Stimulated activated CD4-positive, alpha-beta T cell treated with anti-CD3 and anti-CD28 coated beads, Interleukin-1b, Interleukin-23, amount 100 ng/mL, for 4 hours (primary cell): Measurements from ENCODE around the gene TCF7.

Experiments used
- DNase-seq, 2 donors: peaks; one replicate each; pipeline ENCODE4 v3.0.0-alpha.2; 2020; ENCODE audit warnings: low read depth in 2 of 2

Gene TCF7

DNA sequence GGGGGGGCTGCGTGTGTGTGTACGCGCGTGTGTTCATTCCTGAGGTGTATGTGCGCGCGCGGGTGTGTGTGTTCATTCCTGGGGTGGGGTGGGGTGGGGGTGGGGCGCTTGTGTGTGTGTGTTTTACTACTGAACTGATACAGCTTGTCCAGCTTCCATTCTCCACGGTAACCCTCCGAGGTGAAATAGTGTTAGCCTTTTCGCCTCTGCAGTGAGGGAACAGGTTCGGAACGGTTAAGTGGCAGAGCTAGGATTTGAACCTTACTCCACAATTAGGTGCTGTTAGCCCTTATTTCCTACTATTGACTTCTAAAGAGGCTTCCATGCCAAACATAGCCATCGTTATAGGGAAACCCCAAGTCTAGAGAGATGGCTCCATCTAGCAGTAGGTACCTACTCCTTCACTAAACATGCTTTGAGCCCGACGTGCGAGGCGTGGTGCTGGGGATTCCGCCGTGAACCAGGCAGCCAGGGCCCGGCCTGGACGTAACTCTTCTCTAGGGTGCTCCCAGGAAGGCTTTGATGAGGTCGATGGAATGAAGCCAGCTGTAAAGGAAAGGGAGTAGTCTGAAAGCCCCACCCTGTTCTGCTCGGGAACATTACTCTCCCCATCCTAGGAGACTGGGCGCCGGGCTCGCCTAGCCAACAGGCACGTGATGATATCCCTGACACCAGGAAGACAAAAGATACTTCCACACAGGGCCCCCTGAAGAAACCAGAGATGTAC, 63.1 kb downstream of the TCF7 start:
- DNase-seq = no peak

DNA sequence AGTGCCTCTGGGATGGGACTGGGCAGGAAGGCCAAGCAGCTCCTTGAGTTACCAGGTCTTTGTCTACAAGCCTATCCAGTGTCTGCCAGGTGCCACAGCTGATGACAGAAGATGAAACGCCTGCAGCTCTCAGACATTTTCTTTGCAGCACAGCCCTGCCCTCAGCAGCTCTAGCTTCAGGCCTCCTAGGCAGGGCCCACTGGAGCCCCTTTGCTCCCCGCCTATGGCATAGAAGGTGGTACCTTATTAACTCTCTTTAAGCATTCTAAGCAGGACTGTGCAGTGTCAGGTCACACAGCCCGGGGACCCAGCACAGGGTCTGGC, 63.6 kb downstream of the TCF7 start:
- DNase-seq = no peak

- DNase-seq = no peak
Measured at GRCh38 chr5:134183481-134183880, 69.0 kb downstream of the TCF7 start.

DNA sequence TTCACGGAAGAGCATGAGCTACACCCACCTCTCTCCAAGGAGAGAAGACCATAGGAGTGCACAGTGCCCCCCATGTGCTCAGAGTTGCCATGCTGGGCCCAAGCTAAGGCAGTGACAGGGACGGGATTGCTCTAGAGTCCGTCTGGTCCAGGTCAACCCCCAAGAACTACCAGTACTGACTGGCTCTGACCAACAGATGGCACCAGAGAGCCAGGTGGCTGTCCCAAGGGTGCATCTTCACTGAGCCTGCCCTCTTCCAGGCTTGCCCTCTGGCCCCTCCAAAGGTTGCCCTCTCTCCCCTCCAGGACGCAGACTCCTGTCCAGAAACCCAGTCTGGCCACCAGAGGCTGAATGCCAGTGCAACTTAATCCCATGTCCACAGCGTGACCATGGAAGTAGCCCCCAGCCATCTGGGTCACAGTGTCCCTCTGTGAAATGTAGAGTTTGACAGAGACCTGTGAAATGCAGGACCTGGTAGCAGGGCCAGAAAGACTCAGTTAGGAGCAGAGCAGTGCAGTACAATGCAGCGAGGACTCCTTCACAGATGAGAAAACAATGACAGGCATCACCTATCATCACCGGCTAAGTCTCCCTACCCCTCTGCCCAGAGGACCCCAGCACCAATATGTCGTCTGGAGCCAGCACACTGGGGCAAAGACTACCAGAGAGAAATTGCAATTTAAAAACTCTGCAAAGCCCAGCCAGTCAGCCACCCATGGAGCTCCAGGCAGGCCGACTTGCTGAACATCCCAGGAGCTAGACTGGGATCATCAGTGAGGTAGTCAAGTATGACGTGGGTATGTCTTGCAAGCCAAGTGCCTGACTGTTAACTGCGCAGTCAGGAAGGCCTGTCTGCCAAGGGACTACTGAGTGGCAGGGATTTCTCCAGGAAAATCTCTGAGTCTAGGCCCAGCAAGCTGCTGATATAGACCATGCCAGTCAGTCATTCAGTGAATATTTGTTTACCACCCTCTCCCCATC, 70.0 kb downstream of the TCF7 start:
- DNase-seq = peak; percentile 60 to 72

DNA sequence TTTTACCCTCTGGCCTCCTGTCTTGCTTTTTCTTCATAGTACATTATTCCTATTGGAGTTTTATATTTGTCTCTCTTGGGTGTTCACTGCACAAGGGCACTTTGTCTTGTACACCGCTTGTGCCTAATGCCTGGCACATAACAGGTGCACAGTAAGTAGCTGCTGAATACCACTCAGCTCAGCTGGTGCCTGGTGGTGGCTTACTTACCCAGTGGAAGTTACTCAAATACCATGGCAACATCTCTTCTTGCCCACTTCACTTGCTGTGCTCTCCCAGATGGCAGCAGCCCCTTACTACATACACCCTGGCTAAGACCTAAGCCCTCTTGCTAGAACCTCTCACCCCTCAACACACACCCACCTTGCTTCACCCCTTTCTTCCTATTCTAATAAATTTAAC, 73.6 kb downstream of the TCF7 start:
- DNase-seq = no peak

- DNase-seq = no peak
Measured at GRCh38 chr5:134189031-134189430, 74.5 kb downstream of the TCF7 start.

GRCh38 chr5:134195666-134196065, 81.2 kb downstream of the TCF7 start:
- no peak for DNase-seq
